ENCODE measurements around the gene NRSN1. TPM values are rescaled to one million over a fixed set of nuclear protein-coding genes. Genes with fewer than 3 reads are reported as not detected.

The NRSN1 gene
- total RNA-seq, 2 experiments from 2014 or later = not detected

DNA sequence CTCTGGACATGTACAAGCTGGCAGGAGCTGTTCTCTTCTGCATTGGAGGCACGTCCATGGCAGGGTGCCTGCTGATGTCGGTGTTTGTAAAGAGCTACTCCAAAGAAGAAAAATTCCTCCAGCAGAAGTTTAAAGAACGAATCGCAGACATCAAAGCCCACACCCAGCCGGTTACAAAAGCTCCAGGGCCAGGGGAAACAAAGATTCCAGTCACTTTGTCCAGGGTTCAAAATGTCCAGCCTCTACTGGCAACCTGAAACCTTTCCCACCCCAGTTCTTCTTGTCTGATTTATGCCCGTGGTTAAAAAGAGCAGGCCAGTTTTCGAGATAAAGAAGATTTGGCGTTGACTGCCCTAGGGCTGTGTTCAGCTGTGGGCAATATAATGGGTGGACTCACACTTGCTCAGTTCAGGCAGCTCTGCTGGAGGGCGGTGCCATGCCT lies 19.7 kb downstream of the NRSN1 start:
- intact Hi-C loops (cut with micrococcal nuclease; ENCODE audit: unreplicated experiment) = no loop called here
- no peaks in the 10 kb centered on the region for H3K4me1 ChIP-seq (ENCODE audit: insufficient read depth, low read length, poor library complexity, severe bottlenecking)
- TF ChIP-seq EZH2phosphoT487 (IDR thresholded peaks at IDR 0.05; ENCODE audit: borderline replicate concordance, low read depth, low read length) = no peak
- TF ChIP-seq, protein P1, sequence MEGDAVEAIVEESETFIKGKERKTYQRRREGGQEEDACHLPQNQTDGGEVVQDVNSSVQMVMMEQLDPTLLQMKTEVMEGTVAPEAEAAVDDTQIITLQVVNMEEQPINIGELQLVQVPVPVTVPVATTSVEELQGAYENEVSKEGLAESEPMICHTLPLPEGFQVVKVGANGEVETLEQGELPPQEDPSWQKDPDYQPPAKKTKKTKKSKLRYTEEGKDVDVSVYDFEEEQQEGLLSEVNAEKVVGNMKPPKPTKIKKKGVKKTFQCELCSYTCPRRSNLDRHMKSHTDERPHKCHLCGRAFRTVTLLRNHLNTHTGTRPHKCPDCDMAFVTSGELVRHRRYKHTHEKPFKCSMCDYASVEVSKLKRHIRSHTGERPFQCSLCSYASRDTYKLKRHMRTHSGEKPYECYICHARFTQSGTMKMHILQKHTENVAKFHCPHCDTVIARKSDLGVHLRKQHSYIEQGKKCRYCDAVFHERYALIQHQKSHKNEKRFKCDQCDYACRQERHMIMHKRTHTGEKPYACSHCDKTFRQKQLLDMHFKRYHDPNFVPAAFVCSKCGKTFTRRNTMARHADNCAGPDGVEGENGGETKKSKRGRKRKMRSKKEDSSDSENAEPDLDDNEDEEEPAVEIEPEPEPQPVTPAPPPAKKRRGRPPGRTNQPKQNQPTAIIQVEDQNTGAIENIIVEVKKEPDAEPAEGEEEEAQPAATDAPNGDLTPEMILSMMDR (conservative IDR thresholded peaks at IDR 0.05; ENCODE audit: low read length) = no peak
- ChIA-PET POLR2A (no interaction called here), CTCF (ENCODE audit: unreplicated experiment) (interaction anchor here (0.6 kb wide), 1 partner anchor 9 kb away, joined by 4 read pairs; no protein-coding TSS in a partner anchor)
- no peak overlapping the region for H2AFZ ChIP-seq (ENCODE audit: low read length)
- no peak for DNase-seq (ENCODE audit: low spot score)
- no peak overlapping the region for H3K27ac ChIP-seq (ENCODE audit: low read depth, low read length, poor library complexity, severe bottlenecking)
- BruUV-seq (replicated peaks) = no TSS peak
- no peaks in the 10 kb centered on the region for H3K79me2 ChIP-seq (ENCODE audit: insufficient read depth, low read depth, low read length)
- no peaks in the 10 kb centered on the region for H3K9me2 ChIP-seq (ENCODE audit: insufficient read depth, low read length)
- H3K9me3 ChIP-seq (ENCODE audit: low read length) = no peaks in the 10 kb centered on the region
- H3K36me3 ChIP-seq (ENCODE audit: insufficient read depth, low read length) = no peaks in the 10 kb centered on the region
- no peaks in the 10 kb centered on the region for H4K20me1 ChIP-seq (ENCODE audit: insufficient read depth, low read length)
- H3K4me2 ChIP-seq (ENCODE audit: low read length) = no peak overlapping the region
- H3K4me3 ChIP-seq (ENCODE audit: low read depth, low read length, poor library complexity, severe bottlenecking) = no peak overlapping the region

DNA sequence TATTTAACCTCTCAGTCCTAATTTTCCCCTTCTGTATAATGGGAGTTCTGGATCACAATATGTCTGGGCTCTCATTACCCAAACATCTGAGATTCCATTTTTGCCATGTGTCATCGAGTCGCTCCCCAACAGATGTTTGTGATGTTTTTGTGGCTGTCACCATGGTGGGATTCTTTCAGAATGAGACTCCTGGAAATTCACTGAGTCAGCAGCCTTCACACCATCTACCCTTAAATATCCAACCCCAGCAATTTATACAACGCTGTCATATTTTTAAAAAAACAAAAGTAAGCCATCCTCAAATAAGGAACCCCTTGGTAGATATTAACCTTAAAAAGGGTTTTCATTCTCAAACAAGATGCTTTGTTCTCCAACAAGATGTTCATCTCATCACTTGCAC lies 20.9 kb downstream of the NRSN1 start:
- CTCF ChIA-PET (ENCODE audit: unreplicated experiment) = no interaction called here

DNA sequence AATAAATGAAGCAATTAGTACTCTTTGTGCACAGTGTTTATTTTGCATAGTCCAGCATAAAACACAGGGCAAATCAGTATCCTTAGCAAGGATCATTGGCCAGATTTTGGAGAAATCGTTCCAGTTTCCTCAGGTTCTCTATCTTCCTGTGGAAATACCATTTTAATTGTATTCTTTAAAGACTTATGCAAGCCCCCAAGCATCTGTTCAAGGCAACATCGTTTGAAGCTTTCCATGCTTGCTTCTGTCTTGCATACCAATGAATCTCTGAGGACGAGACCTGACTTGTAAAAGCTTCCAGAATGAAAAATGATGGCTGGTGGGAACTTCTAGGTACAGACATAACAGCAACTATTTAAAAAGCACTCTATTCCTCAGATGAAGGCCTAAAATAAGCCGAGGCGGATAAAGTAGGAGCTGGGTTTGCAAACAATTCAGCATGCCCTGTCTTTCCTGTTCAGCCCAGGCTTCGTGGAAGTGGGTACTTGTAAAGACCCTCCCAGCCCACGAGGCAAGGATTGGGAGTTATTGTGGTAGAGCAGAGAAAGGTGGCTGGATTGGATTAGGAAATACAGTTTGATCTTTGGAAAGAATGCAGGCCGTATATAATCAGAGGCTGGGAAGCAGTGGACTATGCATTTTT lies 21.6 kb downstream of the NRSN1 start:
- no peaks in the 10 kb centered on the region for H3K9me2 ChIP-seq (ENCODE audit: insufficient read depth, low read length)
- no TSS peak for BruUV-seq (replicated peaks)
- CTCF ChIA-PET (ENCODE audit: unreplicated experiment) = no interaction called here
- no peaks in the 10 kb centered on the region for H3K36me3 ChIP-seq (ENCODE audit: insufficient read depth, low read length)
- no peak overlapping the region for H3K27ac ChIP-seq (ENCODE audit: low read depth, low read length, poor library complexity, severe bottlenecking)
- no peaks in the 10 kb centered on the region for H4K20me1 ChIP-seq (ENCODE audit: insufficient read depth, low read length)
- intact Hi-C loops (cut with micrococcal nuclease; ENCODE audit: unreplicated experiment) = no loop called here
- H2AFZ ChIP-seq (ENCODE audit: low read length) = no peak overlapping the region
- H3K9me3 ChIP-seq (ENCODE audit: low read length) = no peaks in the 10 kb centered on the region
- TF ChIP-seq EZH2phosphoT487 (IDR thresholded peaks at IDR 0.05; ENCODE audit: borderline replicate concordance, low read depth, low read length) = no peak
- TF ChIP-seq, protein P1 (conservative IDR thresholded peaks at IDR 0.05; ENCODE audit: low read length) = no peak
- no peak overlapping the region for H3K4me3 ChIP-seq (ENCODE audit: low read depth, low read length, poor library complexity, severe bottlenecking)
- H3K79me2 ChIP-seq (ENCODE audit: insufficient read depth, low read depth, low read length) = no peaks in the 10 kb centered on the region
- H3K4me1 ChIP-seq (ENCODE audit: insufficient read depth, low read length, poor library complexity, severe bottlenecking) = no peaks in the 10 kb centered on the region
- no peak for DNase-seq (ENCODE audit: low spot score)
- no peak overlapping the region for H3K4me2 ChIP-seq (ENCODE audit: low read length)
- POLR2A ChIA-PET = interaction anchor here (0.6 kb wide), 1 partner anchor 894 kb away, joined by 3 read pairs; no protein-coding TSS in a partner anchor

More for the DNA sequence above, 20.9 kb downstream of the NRSN1 start:
- H3K36me3 ChIP-seq (ENCODE audit: insufficient read depth, low read length) = no peaks in the 10 kb centered on the region
- H3K4me2 ChIP-seq (ENCODE audit: low read length) = no peak overlapping the region
- H3K4me1 ChIP-seq (ENCODE audit: insufficient read depth, low read length, poor library complexity, severe bottlenecking) = no peaks in the 10 kb centered on the region
- no peaks in the 10 kb centered on the region for H3K79me2 ChIP-seq (ENCODE audit: insufficient read depth, low read depth, low read length)
- no peaks in the 10 kb centered on the region for H3K9me2 ChIP-seq (ENCODE audit: insufficient read depth, low read length)
- H3K4me3 ChIP-seq (ENCODE audit: low read depth, low read length, poor library complexity, severe bottlenecking) = no peak overlapping the region
- intact Hi-C loops (cut with micrococcal nuclease; ENCODE audit: unreplicated experiment) = no loop called here
- TF ChIP-seq EZH2phosphoT487 (IDR thresholded peaks at IDR 0.05; ENCODE audit: borderline replicate concordance, low read depth, low read length) = no peak
- TF ChIP-seq, protein P1 (conservative IDR thresholded peaks at IDR 0.05; ENCODE audit: low read length) = no peak
- BruUV-seq (replicated peaks) = no TSS peak
- no peaks in the 10 kb centered on the region for H3K9me3 ChIP-seq (ENCODE audit: low read length)
- no peak overlapping the region for H2AFZ ChIP-seq (ENCODE audit: low read length)
- no peak for DNase-seq (ENCODE audit: low spot score)
- no peak overlapping the region for H3K27ac ChIP-seq (ENCODE audit: low read depth, low read length, poor library complexity, severe bottlenecking)
- no peaks in the 10 kb centered on the region for H4K20me1 ChIP-seq (ENCODE audit: insufficient read depth, low read length)
- POLR2A ChIA-PET = no interaction called here

Data from OCI-LY7 (cell line).